Colonic mucosa (tissue), 4 donors: ENCODE results near the gene B9D2. TPM values are rescaled to one million over a fixed set of nuclear protein-coding genes. Genes with fewer than 3 reads are reported as not detected.
A peak's percentile ranks its signal among the peaks of the same experiment; 100 is the strongest.
"Not testable (repeated sequence)": the region's sequence is repeated elsewhere in the genome, so short reads cannot be mapped to it uniquely, and the experiment has no call there.

Experiments used
- DNase-seq: peaks from one replicate; pipeline ENCODE4 v3.0.0-alpha.2; 2020
- H3K27ac ChIP-seq: fragments of 200-600 bp; one replicate; pipeline ENCODE4 v1.8.0; 2021
- H3K27me3 ChIP-seq: fragments of 200-600 bp; one replicate; pipeline ENCODE4 v1.8.0; 2021
- H3K36me3 ChIP-seq: fragments of 200-600 bp; one replicate; pipeline ENCODE4 v1.8.0; 2021
- H3K4me1 ChIP-seq: fragments of 200-600 bp; one replicate; pipeline ENCODE4 v1.8.0; 2021; ENCODE audit warnings: mild to moderate bottlenecking
- H3K4me3 ChIP-seq: fragments of 200-600 bp; one replicate; pipeline ENCODE4 v1.8.0; 2021
- H3K9ac ChIP-seq, 2 donors: one replicate each; pipeline ENCODE4 v1.7.0; 2013; ENCODE audit warnings: control low read depth in 2 of 2, low read depth in 2 of 2, low read length in 2 of 2
- H3K9me3 ChIP-seq: fragments of 200-600 bp; one replicate; pipeline ENCODE4 v1.8.0; 2021
- intact Hi-C: fragments of 100-400 bp; cut with DNase I; formaldehyde crosslinking; loops from one replicate; pipeline ENCODE4 v1.14.1; 2022
- total RNA-seq, 2 donors: library from RNA; stranded (reverse); fragmentation: NEBNext Ultra II Directional in 1 of 2; extraction: Animal tissue kit (Norgen Biotek cat#: 25700) in 1 of 2; gene quantifications; one replicate each; pipeline ENCODE4 v1.2.1, GENCODE V29; 2021
- TF ChIP-seq, protein P1 (sequence below): fragments of 200-600 bp; IDR thresholded peaks from one replicate; pipeline ENCODE4 v1.8.0; 2022; ENCODE audit warnings: antibody characterized with exemption, mild to moderate bottlenecking
- donor health status: healthy.
- donor health status: DM: no; HTN: no; CAD: no.
- donor health status: DM: no; HTN: no; CAD: no.

B9D2 gene
- total RNA-seq, 2 donors from 2014 or later = 8.4 to 10.4 TPM

DNA sequence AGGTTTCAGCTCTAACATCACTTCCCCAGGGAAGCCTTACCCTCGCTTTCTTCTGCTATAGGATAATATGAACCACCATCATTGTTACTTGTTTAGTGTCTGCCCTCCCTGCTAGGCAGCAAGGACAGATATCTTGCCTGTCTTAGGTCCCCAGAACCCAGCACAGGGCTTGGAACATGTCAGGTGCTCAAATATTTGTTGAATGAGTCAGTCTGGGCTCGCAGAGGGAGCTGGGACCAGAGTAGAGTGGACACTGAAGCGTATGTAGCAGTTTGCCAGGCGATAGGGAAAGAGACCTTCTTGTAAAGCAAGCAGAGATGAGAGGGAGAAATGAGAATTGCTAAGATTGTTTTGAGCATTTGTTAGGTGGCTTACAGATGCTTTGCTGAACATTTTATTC lies 45.3 kb upstream of the B9D2 start:
- Histone ChIP-seq H3K4me3 (no peak overlapping the region), H3K36me3 (no peaks in the 10 kb centered on the region), H3K9ac (no peak overlapping the region), H3K4me1 (no peaks in the 10 kb centered on the region), H3K9me3 (no peaks in the 10 kb centered on the region), H3K27me3 (no peaks in the 10 kb centered on the region), H3K27ac (peak overlapping the region; percentile 25)
- peak; percentile 55 for DNase-seq
- TF ChIP-seq, protein P1, sequence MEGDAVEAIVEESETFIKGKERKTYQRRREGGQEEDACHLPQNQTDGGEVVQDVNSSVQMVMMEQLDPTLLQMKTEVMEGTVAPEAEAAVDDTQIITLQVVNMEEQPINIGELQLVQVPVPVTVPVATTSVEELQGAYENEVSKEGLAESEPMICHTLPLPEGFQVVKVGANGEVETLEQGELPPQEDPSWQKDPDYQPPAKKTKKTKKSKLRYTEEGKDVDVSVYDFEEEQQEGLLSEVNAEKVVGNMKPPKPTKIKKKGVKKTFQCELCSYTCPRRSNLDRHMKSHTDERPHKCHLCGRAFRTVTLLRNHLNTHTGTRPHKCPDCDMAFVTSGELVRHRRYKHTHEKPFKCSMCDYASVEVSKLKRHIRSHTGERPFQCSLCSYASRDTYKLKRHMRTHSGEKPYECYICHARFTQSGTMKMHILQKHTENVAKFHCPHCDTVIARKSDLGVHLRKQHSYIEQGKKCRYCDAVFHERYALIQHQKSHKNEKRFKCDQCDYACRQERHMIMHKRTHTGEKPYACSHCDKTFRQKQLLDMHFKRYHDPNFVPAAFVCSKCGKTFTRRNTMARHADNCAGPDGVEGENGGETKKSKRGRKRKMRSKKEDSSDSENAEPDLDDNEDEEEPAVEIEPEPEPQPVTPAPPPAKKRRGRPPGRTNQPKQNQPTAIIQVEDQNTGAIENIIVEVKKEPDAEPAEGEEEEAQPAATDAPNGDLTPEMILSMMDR = no peak
- intact Hi-C loops = no loop called here

DNA sequence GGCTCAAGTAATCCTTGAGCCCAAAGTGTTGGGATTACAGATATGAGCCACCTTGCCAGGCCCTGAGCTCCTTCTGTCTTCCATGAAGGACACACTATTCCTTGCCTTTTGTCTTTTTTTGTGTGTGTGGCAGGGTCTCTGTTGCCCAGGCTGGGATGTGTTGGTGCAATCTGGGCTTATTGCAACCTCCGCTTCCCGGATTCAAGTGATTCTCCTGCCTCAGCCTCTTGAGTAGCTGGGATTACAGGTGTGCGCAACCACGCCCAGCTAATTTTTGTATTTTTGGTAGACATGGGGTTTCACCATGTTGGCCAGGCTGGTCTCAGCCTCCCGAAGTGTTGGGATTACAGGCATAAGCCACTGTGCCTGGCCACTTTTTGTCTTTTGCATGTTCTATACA lies 44.9 kb upstream of the B9D2 start:
- H3K4me1 ChIP-seq, H3K36me3 ChIP-seq: not testable (repeated sequence)

DNA sequence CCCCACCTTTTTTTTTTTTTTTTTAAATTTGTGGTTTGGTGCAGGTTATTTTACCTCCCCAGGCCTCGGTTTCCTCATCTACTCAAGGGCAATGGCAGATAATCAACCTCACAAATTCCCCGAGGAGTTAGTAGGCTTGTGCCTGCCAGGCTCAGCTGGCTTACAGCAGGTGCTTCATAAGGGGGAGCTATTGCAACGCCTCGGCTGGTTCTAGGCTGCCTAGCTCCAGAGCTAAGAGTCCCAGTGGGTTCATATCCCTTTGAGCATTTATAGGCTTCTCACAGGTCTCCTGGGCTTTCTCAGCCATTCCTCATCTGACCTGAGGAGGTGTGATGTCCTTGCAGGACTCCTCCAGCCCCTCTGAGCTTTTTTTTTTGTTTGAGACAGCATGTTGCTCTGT lies 44.3 kb upstream of the B9D2 start:
- no peak for DNase-seq

More for the DNA sequence above, 44.9 kb upstream of the B9D2 start:
- DNase-seq, H3K27me3 ChIP-seq, H3K27ac ChIP-seq, H3K9me3 ChIP-seq, H3K4me3 ChIP-seq, H3K9ac ChIP-seq, intact Hi-C loops: not testable (repeated sequence)

DNA sequence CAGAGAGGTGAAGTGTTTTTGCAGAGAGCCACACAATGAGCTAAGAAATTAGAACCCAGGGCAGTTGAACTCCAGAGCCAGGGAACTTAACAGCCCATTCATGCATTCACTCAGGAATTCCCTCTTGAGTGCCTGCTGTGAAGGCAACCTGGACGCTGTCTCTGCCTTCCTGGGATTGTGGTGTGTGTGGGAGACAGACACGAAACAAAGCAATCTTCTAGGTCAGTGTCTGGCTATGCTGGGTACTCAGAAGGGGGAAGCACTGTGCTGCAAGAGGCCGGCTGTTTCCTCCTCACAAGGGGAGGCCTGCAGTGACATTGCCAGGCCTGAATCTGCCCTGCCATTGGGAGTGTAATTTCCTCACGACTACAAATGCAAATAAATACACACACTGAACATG lies 43.3 kb upstream of the B9D2 start:
- no peak overlapping the region for H3K4me3 ChIP-seq
- TF ChIP-seq, protein P1 = no peak
- no peaks in the 10 kb centered on the region for H3K4me1 ChIP-seq
- no peak overlapping the region for H3K27ac ChIP-seq
- no peak overlapping the region for H3K9ac ChIP-seq
- no peaks in the 10 kb centered on the region for H3K27me3 ChIP-seq
- no peaks in the 10 kb centered on the region for H3K9me3 ChIP-seq
- intact Hi-C loops = no loop called here
- H3K36me3 ChIP-seq = no peaks in the 10 kb centered on the region
- DNase-seq = no peak

More for the DNA sequence above, 44.3 kb upstream of the B9D2 start:
- intact Hi-C loops = no loop called here
- H3K27ac ChIP-seq = no peak overlapping the region
- no peaks in the 10 kb centered on the region for H3K36me3 ChIP-seq
- TF ChIP-seq, protein P1 = no peak
- H3K4me3 ChIP-seq = no peak overlapping the region
- H3K9ac ChIP-seq = no peak overlapping the region
- H3K27me3 ChIP-seq = no peaks in the 10 kb centered on the region
- H3K4me1 ChIP-seq = no peaks in the 10 kb centered on the region
- no peaks in the 10 kb centered on the region for H3K9me3 ChIP-seq

DNA sequence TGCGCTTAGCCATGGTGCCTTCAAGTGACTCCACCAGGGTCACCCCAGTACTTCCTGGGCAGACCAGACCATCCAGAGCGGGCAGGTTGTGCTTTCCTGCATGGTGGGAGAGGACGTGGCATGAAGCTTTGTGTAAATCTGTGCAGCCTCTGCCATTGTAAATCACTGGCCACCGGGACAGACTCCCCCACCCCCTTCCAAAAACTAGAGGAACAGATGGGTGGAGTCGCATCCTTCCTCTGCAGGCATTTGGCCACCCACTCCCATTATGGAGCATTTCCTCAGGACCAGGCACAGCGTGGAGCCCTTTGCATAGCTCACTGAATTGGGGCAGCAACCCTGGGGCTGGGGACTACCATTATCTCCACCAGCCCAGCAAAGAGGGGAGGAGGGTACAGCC lies 41.8 kb upstream of the B9D2 start:
- Histone ChIP-seq H3K9ac (no peak overlapping the region), H3K9me3 (no peaks in the 10 kb centered on the region), H3K36me3 (no peaks in the 10 kb centered on the region), H3K4me3 (no peak overlapping the region), H3K4me1 (no peaks in the 10 kb centered on the region), H3K27ac (no peak overlapping the region), H3K27me3 (no peaks in the 10 kb centered on the region)
- intact Hi-C loops = no loop called here
- no peak for DNase-seq
- TF ChIP-seq, protein P1 = no peak

DNA sequence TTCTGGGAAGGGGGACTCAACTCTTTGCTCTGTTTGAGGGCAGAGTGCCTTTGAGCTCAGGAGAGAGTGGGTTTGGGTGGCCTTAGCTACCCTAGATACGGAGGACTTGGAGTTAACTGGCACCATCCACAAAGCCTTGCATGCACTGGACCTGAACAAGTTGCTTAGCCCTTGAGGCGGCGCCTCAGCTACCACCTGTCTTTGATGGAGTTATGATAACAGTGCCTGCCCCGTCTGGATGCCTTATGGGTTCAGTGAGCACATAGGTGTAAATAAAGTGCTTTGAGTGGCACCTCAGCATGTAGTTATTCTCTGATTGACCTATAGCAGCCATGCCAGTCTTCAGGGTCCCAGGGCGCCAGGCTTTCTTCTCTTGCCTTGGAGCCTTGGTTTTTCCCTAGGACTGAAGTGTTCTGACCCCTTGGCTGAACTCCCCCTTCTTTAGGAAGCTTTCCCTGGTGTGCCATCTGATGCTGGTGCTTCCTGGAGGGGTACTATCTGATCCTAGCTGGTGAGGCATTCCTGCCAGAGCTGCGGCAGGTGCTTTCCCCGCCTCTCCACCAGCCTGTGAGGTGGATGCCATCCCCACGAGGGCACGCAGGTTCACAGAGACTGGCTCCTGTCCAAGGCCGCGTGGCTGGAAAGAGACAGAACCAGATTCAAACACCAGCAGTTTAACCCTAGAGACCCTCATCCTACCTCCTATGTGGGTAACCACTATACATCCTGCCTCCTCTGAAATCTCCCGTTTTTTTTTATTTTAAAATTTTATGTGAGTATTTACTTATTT lies 39.4 kb upstream of the B9D2 start:
- peaks cover 5% of the 10 kb centered on the region for H3K4me1 ChIP-seq
- no peak for DNase-seq

More for the DNA sequence above, 39.4 kb upstream of the B9D2 start:
- Histone ChIP-seq H3K27me3 (no peaks in the 10 kb centered on the region), H3K4me3 (no peak overlapping the region), H3K9me3 (no peaks in the 10 kb centered on the region), H3K27ac (no peak overlapping the region), H3K36me3 (no peaks in the 10 kb centered on the region), H3K9ac (no peak overlapping the region)
- TF ChIP-seq, protein P1 = no peak
- intact Hi-C loops = no loop called here
